Measurements from ENCODE around the gene DTNB.
"Not testable (repeated sequence)": the region's sequence is repeated elsewhere in the genome, so short reads cannot be mapped to it uniquely, and the experiment has no call there.

Gene DTNB

DNA sequence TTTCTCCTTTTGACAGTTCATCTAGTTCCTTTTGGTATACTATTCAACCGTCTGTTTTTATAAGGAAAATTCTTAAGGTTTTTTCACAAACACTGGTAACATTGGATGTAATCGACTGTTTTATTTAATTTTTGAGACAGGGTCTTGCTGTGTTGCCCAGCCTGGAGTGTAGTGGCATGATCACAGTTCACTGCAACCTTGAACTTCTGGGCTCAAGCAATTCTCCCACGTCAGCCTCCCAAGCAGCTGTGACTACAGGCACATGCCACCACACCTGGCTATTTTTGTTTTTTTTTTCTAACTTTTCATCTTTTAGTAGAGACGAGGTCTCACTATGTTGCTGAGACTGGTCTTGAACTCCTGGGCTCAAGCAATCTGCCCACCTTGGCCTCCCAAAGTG lies 227.3 kb downstream of the DTNB start:
- no peak for DNase-seq

DNA sequence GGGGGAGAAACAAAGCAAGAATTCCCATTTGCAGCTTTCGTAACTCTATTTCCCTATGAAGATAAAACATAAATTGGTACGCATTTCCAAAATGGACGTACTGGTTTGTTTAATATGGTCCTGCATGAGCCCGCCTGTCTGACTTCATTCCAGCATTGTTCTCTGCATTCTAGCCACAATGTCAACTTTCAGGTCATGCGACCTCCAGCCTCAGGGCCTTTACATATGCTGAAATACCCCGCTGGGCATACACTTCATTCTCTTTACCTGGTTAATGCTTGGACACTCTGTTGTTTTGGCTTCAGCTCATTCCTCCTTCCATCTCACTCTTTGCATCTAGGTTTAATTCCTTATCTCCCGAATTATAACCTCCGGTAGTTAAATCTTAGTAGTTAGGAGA lies 227.9 kb downstream of the DTNB start:
- DNase-seq = no peak

DNA sequence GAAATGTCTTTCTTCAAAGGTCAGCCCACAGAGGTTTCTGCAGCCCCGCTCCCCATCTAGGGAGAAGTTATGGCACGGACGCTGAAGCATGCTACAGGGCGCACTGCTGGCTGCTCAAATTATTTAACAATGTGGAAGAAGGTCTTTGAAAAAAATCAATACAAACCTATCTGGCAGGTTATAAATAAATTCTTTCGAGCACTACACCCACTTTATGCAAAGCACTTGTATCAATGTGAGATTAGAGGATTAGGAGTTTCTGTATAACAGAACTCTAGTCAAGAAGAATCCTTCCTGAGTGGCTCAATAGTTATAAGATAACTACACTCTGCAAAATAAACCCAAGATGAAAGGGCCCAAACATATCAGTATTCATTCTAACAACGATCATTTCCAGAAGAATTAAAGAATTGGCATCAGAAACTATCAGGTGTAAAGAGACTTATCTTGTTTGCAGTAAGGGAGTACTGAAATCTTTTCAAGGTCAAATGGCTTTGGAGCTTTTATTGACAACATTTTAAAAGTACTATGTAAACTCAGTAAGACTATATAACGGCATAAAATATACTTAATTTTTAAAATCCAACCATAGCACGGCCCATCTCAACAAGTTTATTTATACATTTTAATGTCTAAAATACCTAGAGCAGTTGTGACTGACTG lies 228.6 kb downstream of the DTNB start:
- no peak for DNase-seq

DNA sequence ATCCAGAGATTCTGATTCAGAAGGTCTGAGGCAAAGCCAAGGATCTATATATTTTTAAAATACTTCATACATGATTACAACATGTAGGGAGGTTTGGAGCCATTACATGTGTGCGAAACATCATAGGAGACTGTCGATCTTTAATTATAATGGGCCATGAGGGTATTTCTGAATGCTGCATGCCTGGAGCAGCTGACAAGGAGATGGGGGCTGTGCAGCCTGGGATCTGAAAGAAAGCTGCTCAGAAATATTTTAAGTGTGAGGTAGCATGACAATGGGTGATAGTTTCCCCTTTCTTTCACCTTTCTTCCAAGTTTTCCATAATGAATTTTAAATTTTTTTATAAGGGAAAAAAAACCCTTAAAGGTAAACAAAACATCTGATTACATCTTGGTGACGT lies 229.6 kb downstream of the DTNB start:
- no peak for DNase-seq

DNA sequence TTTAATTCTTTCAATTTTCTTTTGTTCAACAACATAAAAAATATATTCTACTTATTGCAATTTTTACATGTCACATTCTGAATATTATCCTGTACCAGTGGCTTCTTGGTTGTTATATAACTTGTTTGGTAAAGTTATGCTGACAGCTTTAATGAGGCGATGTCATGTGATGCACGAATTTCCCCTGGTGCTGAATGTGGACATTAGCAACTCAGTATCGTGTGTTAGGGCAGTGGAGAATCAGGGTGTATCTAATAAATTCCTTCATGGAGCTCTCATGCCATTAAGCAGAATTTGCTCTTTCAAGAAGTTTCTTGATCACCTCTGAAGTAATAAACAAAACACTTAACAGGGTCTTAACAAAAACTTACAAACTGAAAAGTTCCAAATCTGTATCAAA lies 232.0 kb downstream of the DTNB start:
- DNase-seq = no peak

DNA sequence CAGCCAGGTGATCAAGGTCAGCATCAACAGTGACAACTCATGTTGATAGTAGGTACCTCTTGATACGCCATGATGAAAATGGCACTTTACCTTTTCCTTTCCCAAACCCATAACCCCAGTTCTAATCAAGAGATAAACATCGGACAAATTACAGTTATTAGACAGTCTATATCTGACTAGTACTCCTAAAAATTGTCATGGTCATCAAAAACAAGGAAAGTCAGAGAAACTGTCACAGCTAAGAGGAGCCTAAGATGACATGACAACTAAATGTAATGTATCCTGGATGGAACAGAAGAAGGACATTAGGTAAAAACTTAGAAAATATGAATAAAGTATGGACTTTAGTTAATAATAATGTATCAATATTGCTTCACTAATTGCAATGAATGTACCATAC lies 234.6 kb downstream of the DTNB start:
- no peak for DNase-seq

DNA sequence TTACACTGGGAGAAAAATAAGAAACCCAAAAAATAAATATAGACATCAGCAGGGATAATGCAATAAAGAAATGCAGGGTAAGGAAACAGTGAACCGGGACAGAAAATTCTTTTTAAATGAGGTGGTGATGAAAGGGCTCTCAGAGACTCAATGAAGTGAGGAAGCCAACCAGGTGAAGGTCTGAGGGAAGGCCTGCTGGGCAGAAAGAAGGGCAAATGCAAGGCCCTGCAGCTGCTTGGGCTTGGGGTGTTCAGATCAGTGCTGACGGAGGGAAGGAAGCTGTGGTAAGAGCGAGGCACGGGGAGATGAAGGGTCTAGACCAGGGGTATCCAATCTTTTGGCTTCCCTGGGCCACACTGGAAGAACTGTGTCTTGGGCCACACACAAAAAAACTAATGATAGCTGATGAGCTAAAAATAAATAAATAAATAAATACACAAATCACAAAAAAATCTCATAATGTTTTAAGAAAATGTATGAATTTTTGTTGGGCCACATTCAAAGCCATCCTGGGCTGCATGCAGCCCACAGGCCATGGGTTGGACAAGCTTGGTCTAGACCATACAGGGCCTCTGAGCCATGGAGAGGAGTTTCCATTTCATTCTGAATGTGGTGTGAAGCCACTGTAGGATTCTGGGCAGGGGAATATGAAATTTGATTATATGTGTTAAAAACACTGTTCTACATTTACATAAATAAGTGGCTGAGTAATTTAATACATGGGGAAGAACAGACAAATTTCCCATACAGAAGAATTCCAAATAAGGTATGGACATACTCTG lies 235.3 kb downstream of the DTNB start:
- DNase-seq = no peak

DNA sequence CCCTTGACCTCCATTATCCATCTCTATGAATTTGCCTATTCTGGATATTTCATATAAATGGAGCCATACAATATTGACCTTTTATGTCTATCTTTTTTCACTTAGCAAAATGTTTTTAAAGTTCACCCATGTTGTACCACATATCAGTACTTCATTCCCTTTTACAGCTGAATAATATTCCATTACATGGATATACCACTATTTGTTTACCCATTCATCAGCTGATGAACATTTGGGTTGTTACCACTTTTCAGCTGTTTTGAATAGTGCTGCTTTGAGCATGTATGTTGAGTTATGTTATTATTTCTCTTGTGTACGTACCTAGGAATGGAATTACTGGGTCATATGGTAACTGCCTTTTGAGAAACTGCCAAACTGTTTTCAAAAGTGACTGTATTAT lies 238.0 kb downstream of the DTNB start:
- DNase-seq = no peak

DNA sequence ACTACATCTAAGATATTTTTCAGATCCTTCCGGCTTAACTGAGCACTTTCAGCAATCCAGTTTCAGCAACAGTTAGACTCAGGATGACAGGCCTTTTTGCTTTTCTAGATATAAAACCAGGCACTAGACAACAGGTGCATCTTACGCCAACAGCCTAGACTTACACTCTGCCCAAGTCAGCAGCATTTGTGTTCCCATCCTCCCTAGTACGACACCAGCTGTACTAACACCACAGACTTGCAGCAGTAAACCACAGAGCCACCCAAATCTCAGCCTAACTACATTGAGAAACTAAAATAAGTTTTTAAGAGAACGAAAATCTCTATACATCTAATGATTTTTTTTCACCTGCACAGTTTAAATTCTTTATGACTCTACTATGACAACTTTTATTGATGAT lies 241.8 kb downstream of the DTNB start:
- DNase-seq = no peak

DNA sequence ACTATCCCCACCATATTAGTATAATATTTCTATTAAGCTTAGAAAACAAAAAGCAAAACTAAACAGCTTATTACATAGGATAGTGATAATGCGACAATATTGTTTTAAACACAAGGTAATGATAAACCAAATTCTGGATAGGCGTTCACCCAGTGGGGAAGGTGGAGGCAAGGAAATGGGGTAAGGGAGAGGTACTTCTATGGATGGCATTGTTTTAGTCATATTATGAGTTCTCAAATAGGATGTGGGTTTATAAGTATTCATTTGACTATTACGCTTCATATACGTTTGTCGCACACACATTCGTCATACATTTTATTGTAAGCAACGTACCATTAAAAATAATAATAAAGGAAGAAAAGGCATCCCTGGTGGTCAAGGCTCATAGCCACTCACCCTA lies 242.8 kb downstream of the DTNB start:
- DNase-seq = no peak

DNA sequence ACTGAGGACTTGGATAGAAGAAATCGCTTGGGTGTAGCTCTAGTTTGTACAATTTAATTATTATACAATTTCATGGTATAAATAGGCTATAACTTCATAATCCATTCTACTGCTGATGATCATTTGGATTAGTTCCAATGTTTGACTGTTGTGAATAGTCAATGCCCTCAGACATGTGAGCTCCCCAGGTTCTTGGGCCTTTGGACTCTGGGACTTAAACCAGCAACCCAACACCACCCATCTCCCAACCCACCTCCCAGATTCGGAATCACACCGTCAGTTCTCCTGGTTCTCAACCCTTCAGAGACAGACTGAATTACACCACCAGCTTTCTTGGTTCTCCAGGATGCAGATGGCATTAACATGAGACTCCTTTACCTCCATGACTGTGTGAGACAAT lies 247.1 kb downstream of the DTNB start:
- DNase-seq = no peak

DNA sequence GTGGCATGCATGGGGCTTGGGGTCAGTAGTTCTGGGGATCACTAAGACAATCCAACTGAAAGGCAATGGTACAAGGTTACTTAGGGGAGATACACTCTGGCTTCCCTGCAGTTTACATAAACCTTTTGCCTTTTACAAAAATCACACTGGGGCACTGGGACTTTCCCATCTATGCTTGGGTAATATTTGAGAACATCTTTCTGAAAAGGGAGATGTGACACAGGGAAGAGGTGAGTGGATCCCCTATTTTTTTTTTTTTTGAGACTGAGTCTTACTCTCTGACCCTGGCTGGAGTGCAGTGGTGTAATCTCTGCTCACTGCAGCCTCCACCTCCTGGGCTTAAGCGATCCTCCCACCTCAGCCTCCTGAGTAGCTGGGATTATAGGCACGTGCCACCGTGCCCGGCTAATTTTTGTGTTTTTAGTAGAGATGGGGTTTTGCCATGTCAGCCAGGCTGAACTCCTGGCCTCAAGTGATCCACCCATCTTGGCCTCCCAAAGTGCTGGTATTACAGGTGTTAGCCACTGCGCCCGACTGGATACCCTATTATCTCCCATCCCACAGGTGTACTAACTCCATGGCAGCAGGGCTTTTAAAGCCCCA lies 248.8 kb downstream of the DTNB start:
- no peak for DNase-seq

DNA sequence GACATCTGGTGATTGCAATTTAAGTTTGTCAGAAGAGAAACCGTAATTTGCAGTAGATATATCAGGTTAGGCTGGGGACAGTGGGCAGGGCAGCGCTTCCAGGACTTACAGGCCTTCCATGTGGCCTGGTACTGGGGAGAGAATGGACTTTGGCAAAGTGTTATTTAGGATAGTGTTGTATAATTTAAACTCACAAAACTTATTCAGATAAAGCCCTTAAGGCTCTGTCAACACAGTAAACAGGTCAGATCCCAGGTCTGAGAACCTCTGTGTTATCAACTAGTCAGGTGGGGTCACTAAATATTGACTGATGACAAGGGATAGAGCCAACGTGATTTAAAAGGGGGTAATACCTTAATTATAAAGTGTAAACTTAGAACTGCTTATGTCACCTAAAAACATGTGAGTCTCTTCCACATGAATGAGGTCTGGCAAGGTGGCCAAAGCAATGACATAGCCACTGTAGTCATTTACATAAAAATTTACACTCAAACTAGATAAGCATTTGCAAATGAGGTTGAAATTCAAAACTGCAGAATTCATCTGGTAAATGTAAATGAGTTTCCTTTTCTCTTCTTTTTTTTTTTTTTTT lies 251.5 kb downstream of the DTNB start:
- DNase-seq = no peak

DNA sequence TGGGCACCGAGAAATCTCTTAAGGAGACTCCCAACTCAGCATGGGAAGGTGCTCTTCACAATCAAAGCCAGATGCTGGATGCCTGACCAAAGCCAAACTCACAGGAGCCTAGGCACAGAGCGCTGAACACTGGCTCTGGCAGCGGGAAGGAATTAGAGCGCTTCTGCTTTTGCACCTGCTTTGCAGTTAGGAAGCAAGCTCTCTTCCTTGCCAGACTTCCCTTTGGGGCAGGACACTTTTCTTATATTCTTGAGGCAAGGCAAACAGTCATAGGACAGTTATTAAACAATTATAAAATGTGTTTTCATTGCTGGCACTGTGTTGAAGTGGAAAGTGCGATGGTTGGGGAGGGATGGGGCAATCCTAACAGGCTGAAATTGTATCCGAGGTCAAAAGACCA lies 252.1 kb downstream of the DTNB start:
- no peak for DNase-seq

DNA sequence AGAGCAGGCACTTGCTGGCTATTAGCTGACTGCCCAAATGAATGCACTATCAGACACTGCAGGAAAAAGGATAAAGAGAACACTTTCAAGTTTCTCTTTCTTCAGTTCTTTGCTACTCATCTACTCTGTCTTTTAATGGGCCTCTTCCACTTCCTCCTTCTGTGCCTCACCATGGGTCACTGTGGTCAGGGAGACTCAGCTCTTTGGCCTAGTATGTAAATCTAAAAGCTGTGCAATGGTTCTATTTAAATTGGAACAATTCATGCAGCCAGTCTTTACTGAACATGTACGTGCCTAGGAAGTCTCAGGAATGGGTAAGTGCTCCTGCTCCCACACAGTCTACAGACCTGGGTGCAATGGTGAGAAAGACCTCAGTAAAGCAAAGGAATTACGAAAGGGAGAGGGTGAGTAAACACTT lies 252.5 kb downstream of the DTNB start:
- no peak for DNase-seq

DNA sequence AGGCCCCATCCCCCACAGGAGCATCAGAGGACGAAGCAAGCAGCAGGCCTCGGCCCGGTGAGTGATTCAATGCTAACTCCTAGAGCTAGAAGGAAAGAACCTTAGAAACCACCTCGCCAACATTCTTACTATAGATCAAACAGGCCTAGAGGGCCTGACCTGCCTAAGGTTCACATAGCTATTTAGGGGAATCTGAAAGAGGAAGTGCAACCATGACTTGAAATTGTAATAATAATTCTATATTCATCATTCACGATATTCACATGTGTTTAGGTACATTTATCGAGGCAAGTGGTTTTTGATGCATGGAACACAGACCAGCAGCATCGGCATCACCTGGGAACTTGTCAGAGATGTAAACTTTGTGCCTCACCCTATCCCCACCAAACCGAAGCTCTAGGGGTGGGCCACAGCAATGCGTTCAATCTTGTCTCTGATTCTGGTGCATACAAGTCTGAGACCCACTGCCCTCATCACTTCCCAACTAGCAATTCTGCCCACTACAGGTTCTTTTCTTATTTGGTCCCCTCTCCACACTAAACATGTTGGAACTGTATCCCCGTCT lies 253.6 kb downstream of the DTNB start:
- no peak for DNase-seq

DNA sequence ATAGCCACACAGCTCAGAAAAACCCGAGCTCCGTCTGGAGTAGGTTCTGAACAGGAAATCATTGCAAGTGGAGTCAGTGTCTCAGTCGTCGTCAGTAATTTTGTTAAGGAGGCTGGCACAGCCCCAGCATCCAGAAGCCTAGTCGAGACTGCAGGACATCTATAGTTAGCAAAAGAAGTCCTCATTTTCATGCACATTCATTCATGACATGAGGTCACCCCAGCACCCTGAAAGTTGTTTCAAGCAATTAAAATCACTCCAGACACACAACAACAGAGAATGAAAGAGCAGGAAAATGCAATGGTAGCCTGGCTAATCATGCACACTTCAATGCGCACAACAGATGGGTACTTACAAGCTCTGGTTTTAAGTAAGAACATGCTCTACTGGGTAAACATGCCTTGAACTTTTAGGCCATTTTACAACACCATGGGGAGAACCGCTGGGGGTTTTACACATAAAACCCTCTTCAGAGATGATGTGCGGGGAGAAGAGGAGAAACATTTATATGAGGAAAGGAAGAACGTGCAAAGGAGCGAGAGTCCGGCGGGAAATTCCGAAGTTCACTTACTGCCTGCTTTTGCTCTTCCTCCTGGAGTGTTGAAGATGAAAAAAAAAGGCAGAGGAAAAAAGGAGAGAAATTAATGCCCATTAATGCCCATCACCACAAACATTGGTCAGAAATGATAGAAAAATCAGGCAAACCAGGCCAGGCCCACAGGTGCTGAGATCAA lies 254.3 kb downstream of the DTNB start:
- DNase-seq = no peak

DNA sequence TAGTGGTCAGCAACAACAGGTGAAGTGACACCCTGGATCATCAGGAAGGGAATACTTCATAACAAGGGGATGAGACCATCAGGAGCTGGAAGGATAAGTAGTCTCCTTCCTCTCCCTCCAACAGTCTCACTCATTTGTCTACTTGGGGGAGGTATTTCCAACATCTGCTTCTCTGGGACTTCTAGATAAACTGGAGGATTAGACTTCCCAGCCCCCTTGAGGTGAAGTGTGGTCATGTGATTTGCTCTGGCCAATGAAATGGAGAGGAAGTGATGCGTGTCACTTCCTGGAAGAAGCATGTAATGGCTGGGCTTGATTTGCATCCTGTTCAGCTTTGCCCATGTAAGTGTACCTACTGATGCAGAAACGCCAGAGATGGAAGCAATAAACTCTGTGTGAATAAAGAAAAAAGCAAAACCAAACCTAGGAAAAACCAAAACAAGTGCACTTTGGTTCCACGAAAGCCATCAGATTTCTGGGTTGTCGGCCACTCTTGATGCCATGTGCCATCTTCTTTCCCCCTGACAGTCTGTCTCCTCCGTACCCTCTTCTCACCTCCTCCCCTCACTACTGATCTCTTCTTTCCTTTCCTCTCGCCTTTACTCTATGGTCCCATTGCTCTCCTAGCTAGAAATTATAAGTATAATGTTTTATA lies 255.5 kb downstream of the DTNB start:
- DNase-seq = no peak

DNA sequence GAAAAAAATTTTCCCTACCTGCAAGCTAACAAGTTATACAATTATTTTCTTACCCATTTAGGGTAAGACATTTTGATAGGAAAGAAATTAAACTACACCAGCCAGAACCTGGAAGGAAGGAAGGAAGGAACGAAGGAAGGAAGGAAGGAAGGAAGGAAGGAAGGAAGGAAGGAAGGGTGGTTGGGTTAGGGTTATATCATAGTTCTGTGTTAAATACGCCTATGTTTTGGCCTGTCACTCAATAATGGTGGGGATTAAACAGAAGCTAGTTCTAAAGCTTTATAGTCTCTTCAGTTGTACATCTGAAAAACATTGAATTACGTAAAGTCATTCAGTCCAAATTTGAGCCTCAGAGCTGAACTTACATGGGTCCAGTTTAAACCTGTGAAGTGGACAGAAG lies 256.7 kb downstream of the DTNB start:
- DNase-seq = no peak

DNA sequence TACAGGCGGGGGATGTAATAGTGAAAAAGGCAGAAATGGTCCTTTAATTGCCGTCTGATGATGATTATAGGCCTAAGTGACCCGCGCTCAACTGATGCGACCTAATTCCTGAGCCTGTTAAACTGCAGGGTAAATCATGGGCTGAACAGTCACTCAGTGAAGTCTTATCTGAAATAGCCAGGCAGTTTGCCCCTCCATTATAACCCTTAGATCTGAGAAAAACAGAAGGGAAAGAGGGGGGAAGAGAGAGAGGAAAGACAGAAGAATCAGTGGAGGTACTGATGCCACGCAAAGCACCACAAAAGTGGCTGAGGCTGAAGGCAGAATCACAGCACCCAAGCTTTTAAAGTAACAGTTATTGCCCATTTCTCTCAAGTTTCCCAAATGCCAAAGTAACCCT lies 258.6 kb downstream of the DTNB start:
- DNase-seq = no peak

DNA sequence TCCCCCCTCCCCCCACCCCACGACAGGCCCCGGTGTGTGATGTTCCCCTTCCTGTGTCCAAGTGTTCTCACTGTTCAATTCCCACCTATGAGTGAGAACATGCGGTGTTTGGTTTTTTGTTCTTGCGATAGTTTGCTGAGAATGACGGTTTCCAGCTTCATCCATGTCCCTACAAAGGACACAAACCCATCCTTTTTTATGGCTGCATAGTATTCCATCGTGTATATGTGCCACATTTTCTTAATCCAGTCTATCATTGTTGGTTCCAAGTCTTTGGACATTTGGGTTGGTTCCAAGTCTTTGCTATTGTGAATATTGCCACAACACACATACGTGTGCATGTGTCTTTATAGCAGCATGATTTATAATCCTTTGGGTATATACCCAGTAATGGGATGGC lies 260.0 kb downstream of the DTNB start:
- not testable (repeated sequence) for DNase-seq

DNA sequence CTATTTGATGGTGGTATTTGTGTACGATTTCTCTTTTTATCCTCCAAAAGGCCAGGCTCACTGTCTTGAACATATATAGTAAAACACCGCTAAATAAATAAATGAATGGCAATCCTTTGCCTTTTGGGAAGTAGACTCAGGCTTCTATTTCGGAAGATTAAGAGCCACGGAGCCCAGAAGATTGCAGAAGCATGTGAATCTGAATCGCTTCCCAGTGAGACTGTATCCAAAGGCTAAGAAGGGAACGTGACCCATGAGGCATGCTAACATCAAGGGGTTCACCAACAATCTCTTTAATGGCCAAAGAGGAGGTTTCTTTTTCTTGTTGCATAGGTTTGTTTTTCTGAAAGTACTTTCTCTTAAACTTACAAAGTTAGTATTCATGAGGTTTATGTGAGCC lies 261.6 kb downstream of the DTNB start:
- DNase-seq = no peak
